Retina (tissue), 1 donor: ENCODE results near the gene UBE2F.
"Not testable (repeated sequence)": the region's sequence is repeated elsewhere in the genome, so short reads cannot be mapped to it uniquely, and the experiment has no call there.

ENCODE experiments used
- DNase-seq: peaks from one replicate; pipeline ENCODE4 v3.0.0-alpha.2; 2016

Gene UBE2F

GRCh38 chr2:237980751-237981150 is 13.9 kb downstream of the UBE2F start:
- no peak for DNase-seq

- not testable (repeated sequence) for DNase-seq
These were observed 14.8 kb downstream of the UBE2F start for GRCh38 chr2:237981621-237982020.

GRCh38 chr2:237982039-237982725 is 15.4 kb downstream of the UBE2F start:
- DNase-seq: no peak

GRCh38 chr2:237983922-237984321 is 17.1 kb downstream of the UBE2F start:
- DNase-seq: no peak

- no peak for DNase-seq
These were observed 20.5 kb downstream of the UBE2F start for GRCh38 chr2:237987268-237987667.

- no peak for DNase-seq
These were observed 26.9 kb downstream of the UBE2F start for GRCh38 chr2:237993701-237994100.

GRCh38 chr2:237995036-237995435 is 28.2 kb downstream of the UBE2F start:
- DNase-seq: no peak

GRCh38 chr2:237996021-237996593 is 29.3 kb downstream of the UBE2F start:
- no peak for DNase-seq

- DNase-seq: no peak
These were observed 30.7 kb downstream of the UBE2F start for GRCh38 chr2:237997521-237997920.

- DNase-seq: no peak
These were observed 31.7 kb downstream of the UBE2F start for GRCh38 chr2:237998530-237998929.

- no peak for DNase-seq
These were observed 36.6 kb downstream of the UBE2F start for GRCh38 chr2:238003234-238004031.

GRCh38 chr2:238004077-238004830 is 37.4 kb downstream of the UBE2F start:
- no peak for DNase-seq

GRCh38 chr2:238005528-238005927 is 38.7 kb downstream of the UBE2F start:
- no peak for DNase-seq

- no peak for DNase-seq
These were observed 39.7 kb downstream of the UBE2F start for GRCh38 chr2:238006510-238006909.

- DNase-seq: no peak
These were observed 41.1 kb downstream of the UBE2F start for GRCh38 chr2:238007924-238008323.

- DNase-seq: no peak
These were observed 42.7 kb downstream of the UBE2F start for GRCh38 chr2:238009563-238009962.

GRCh38 chr2:238010572-238010971 is 43.8 kb downstream of the UBE2F start:
- no peak for DNase-seq

GRCh38 chr2:238013806-238014205 is 47.0 kb downstream of the UBE2F start:
- DNase-seq: no peak

GRCh38 chr2:238015705-238016104 is 48.9 kb downstream of the UBE2F start:
- no peak for DNase-seq

GRCh38 chr2:238016526-238016925 is 49.7 kb downstream of the UBE2F start:
- no peak for DNase-seq

- DNase-seq: no peak
These were observed 53.1 kb downstream of the UBE2F start for GRCh38 chr2:238019962-238020361.

- DNase-seq: no peak
These were observed 54.0 kb downstream of the UBE2F start for GRCh38 chr2:238020816-238021215.

GRCh38 chr2:238021327-238021726 is 54.5 kb downstream of the UBE2F start:
- DNase-seq: no peak
